H1 (cell line): ENCODE results near the gene PRR16. TPM values are rescaled to one million over a fixed set of nuclear protein-coding genes. Genes with fewer than 3 reads are reported as not detected.

Source experiments
- BCL11A ChIP-seq, 2 experiments: IDR thresholded peaks; one replicate each; pipeline ENCODE4 v1.6.1; 2011; ENCODE audit warnings: low read depth in 2 of 2, low read length in 2 of 2, mild to moderate bottlenecking in 2 of 2
- KDM5A ChIP-seq: fragments of 200-600 bp; IDR thresholded peaks from 2 replicates; pipeline ENCODE4 v1.7.1; 2012; ENCODE audit warnings: mild to moderate bottlenecking, low read length, inconsistent platforms, mixed read lengths
- POLR2AphosphoS5 ChIP-seq: IDR thresholded peaks from 2 replicates; pipeline ENCODE4 v1.6.1; 2011; ENCODE audit warnings: low read depth, low read length
- polyA plus RNA-seq, 7 experiments: library from polyadenylated mRNA; depleted of rRNA in 3 of 7; stranded (reverse) in 5 of 7; unstranded in 2 of 7; fragments of >200 nt in 5 of 7; fragments of 200-250 nt in 2 of 7; gene quantifications; 1 replicate in 5 of 7; 2 replicates in 1 of 7; 4 replicates in 1 of 7; pipeline versions ENCODE4 v1.2.1 to v1.2.3, GENCODE V29; 2011 to 2013; ENCODE audit warnings: missing spikeins in 2 of 7, mixed read lengths in 2 of 7
- total RNA-seq: library from RNA; stranded (reverse); fragmentation: NEBNext Ultra II Directional; extraction: Animal tissue kit (Norgen Biotek cat#: 25700); gene quantifications from 2 replicates; pipeline ENCODE4 v1.2.1, GENCODE V29; 2021

PRR16 gene
- total and polyA plus RNA-seq, 2 of the 8 experiments (the other 6 are each of a cell fraction or from before 2014, with no cell fraction given) = 0.73 to 1.6 TPM

- TF ChIP-seq KDM5A (no peak), BCL11A (IDR thresholded peaks at IDR 0.05; ENCODE audit: low read depth in 2 of 2, low read length in 2 of 2) (no peak), POLR2AphosphoS5 (no peak)
Measured at GRCh38 chr5:120555345-120555744, 91.2 kb downstream of the PRR16 start (continued).
